Kidney (tissue), 14 donors: ENCODE measurements around the gene AQP1. TPM values are rescaled to one million over a fixed set of nuclear protein-coding genes. Genes with fewer than 3 reads are reported as not detected.

Experiments used
- DNase-seq, 5 donors: peaks; one replicate each; pipeline ENCODE4 v3.0.0-alpha.2; 2013 to 2020
- FAIRE-seq: peaks from 2 replicates; lab custom pipeline; 2012; peaks lifted over from hg19 to GRCh38; lab: Jason Lieb, UNC
- H3K27ac ChIP-seq, 2 donors: one replicate each; pipeline ENCODE4 v1.7.0; 2013; ENCODE audit warnings: low read depth in 2 of 2, low read length in 2 of 2, inconsistent platforms in 1 of 2
- H3K27me3 ChIP-seq: one replicate; pipeline ENCODE4 v1.7.1; 2013; ENCODE audit warnings: low read length, inconsistent platforms; ENCODE audit not compliant: control insufficient read depth, insufficient read depth
- H3K36me3 ChIP-seq, 3 donors: one replicate each; pipeline versions ENCODE4 v1.7.0 to v1.7.1; 2013; ENCODE audit warnings: low read length in 3 of 3, control low read depth in 1 of 3, inconsistent platforms in 1 of 3; ENCODE audit not compliant: insufficient read depth in 3 of 3, control insufficient read depth in 2 of 3
- H3K4me1 ChIP-seq, 3 donors: one replicate each; pipeline versions ENCODE4 v1.7.0 to v1.7.1; 2013; ENCODE audit warnings: low read length in 3 of 3, inconsistent platforms in 1 of 3, low read depth in 1 of 3; ENCODE audit not compliant: control insufficient read depth in 2 of 3, insufficient read depth in 2 of 3
- H3K4me3 ChIP-seq, 3 donors: one replicate each; pipeline versions ENCODE4 v1.7.0 to v1.8.1; 2013; ENCODE audit warnings: low read length in 3 of 3, control low read depth in 1 of 3, inconsistent platforms in 1 of 3
- H3K9ac ChIP-seq, 3 donors: one replicate each; pipeline versions ENCODE4 v1.7.0 to v1.7.1; 2013; ENCODE audit warnings: low read length in 3 of 3, control low read depth in 1 of 3, inconsistent platforms in 1 of 3
- H3K9me3 ChIP-seq, 3 donors: one replicate each; pipeline versions ENCODE4 v1.7.0 to v1.7.1; 2013; ENCODE audit warnings: low read length in 3 of 3, control low read depth in 1 of 3, inconsistent platforms in 1 of 3; ENCODE audit not compliant: control insufficient read depth in 2 of 3, insufficient read depth in 1 of 3
- CTCF ChIP-seq: IDR thresholded peaks from 3 replicates; pipeline ENCODE4 v1.5.1; 2012; ENCODE audit warnings: mild to moderate bottlenecking, moderate library complexity, borderline replicate concordance; ENCODE audit not compliant: insufficient read depth; ENCODE audit errors: extremely low read depth
- intact Hi-C: fragments of 100-400 bp; cut with DNase I; formaldehyde crosslinking; loops from one replicate; pipeline ENCODE4 v1.11.1; 2022
- polyA plus RNA-seq: library from polyadenylated mRNA; stranded (reverse); fragments of 350-450 nt; fragmentation: Illumina TruSeq; extraction: RNeasy Lipid Tissue Mini Kit (QIAGEN cat#74804); gene quantifications from one replicate; pipeline ENCODE4 v1.2.3, GENCODE V29; 2014; ENCODE audit warnings: low read depth, low replicate concordance; ENCODE audit not compliant: insufficient read depth
- total RNA-seq: library from RNA; stranded (reverse); fragmentation: NEBNext Ultra II Directional; extraction: Animal tissue kit (Norgen Biotek cat#: 25700); gene quantifications from one replicate; pipeline ENCODE4 v1.2.1, GENCODE V29; 2021
- donor health status: control.
- donor health status: control.
- donor health status: control.
- donor health status: control.
- donor health status: control.
- donor health status: DM: yes; HTN: yes; CAD: no.
- donor health status: Normal renal cell carcinoma (clear cell type).

The AQP1 gene
- total and polyA plus RNA-seq, 2 donors from 2014 or later = 291 to 617 TPM

- H3K36me3 ChIP-seq = no peaks in the 10 kb centered on the region
- DNase-seq (no peak), FAIRE-seq (no peak)
- H3K9me3 ChIP-seq = no peaks in the 10 kb centered on the region
- no peak overlapping the region for H3K4me3 ChIP-seq
- intact Hi-C loops = no loop called here
- TF ChIP-seq CTCF = no peak
- no peak overlapping the region for H3K27ac ChIP-seq
- no peaks in the 10 kb centered on the region for H3K27me3 ChIP-seq
- H3K9ac ChIP-seq = no peak overlapping the region
- no peaks in the 10 kb centered on the region for H3K4me1 ChIP-seq
These were observed 57.3 kb downstream of the AQP1 start for GRCh38 chr7:30968747-30969603.

DNA sequence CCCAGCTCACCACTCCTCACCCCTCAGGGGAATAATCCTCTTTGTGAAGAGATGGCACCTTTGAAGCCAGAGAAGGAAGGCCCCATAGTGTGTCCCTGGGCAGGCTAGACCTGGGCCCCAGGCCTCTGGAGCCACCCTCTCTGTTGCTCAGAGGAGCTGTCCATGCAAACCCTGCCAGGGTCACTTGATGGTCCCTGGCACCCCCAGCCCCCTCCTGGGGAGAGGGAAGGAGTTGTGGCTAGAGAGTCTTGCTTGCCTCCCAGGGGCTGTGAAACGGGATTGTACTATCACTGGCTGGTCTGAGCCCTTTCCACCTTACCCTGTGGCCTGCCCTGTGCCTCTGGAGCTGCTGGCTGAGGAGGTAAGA lies 57.9 kb downstream of the AQP1 start:
- no peaks in the 10 kb centered on the region for H3K27me3 ChIP-seq
- DNase-seq (peak in 1 of 5 donors; percentile 6), FAIRE-seq (no peak)
- no peak overlapping the region for H3K27ac ChIP-seq
- no peaks in the 10 kb centered on the region for H3K9me3 ChIP-seq
- no peak overlapping the region for H3K9ac ChIP-seq
- no peak overlapping the region for H3K4me3 ChIP-seq
- TF ChIP-seq CTCF = no peak
- intact Hi-C loops = no loop called here
- H3K4me1 ChIP-seq = no peaks in the 10 kb centered on the region
- no peaks in the 10 kb centered on the region for H3K36me3 ChIP-seq

DNA sequence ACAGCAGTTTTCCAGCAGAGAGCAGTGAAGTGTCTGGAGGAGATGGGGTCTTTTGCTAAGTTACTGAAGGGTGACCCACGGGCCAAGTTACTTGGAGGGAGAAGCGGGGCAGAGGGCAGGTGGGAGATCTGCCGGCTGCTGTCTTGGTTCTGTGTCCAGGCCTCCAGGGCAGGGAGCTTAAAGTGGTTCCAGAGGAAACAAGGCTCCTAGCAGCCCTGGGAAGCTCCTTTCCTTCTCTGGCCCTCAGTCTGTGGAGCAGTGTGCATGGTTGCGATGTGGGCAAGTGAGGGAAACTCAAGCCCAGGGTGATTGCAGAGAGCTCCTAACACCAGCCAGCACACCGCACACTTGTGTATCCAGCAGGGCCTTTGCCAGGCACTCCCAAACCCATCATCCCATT lies 58.4 kb downstream of the AQP1 start:
- FAIRE-seq (no peak), DNase-seq (no peak)
- Histone ChIP-seq H3K36me3 (no peaks in the 10 kb centered on the region), H3K4me3 (no peak overlapping the region), H3K27me3 (no peaks in the 10 kb centered on the region), H3K4me1 (no peaks in the 10 kb centered on the region), H3K9ac (no peak overlapping the region), H3K27ac (no peak overlapping the region), H3K9me3 (no peaks in the 10 kb centered on the region)
- intact Hi-C loops = loop anchor here (10.0 kb wide), 1 partner anchor 175 kb away; no protein-coding TSS in a partner anchor
- no peak for TF ChIP-seq CTCF
